HepG2 (cell line): ENCODE measurements around the gene MXRA7. TPM values are rescaled to one million over a fixed set of nuclear protein-coding genes. Genes with fewer than 3 reads are reported as not detected.
A peak's percentile ranks its signal among the peaks of the same experiment; 100 is the strongest.

ENCODE experiments used
- AFF4 ChIP-seq: sonication (generic); formaldehyde crosslinking; IDR thresholded peaks from 2 replicates; pipeline ENCODE4 v1.4.0; 2020; ENCODE audit warnings: missing genetic modification reagents
- BCL6 ChIP-seq: IDR thresholded peaks from 2 replicates; pipeline ENCODE4 v1.6.1; 2016; ENCODE audit warnings: missing genetic modification reagents, missing compliant biosample characterization
- BHLHE40 ChIP-seq: IDR thresholded peaks from 2 replicates; pipeline ENCODE4 v1.6.1; 2011; ENCODE audit warnings: low read length, improper control_type of control experiment
- FUBP1 ChIP-seq: sonication (generic); formaldehyde crosslinking; IDR thresholded peaks from 2 replicates; pipeline ENCODE4 v1.5.1; 2020; ENCODE audit warnings: missing genetic modification reagents, mild to moderate bottlenecking, borderline replicate concordance
- HNRNPH1 ChIP-seq: fragments of 200-400 bp; formaldehyde crosslinking; optimal IDR thresholded peaks from 2 replicates; pipeline ENCODE3; 2017; ENCODE audit warnings: mild to moderate bottlenecking, low read depth, low read length
- NFIC ChIP-seq: IDR thresholded peaks from 2 replicates; pipeline ENCODE4 v1.6.1; 2012; ENCODE audit warnings: mild to moderate bottlenecking, low read length, inconsistent platforms
- TEAD2 ChIP-seq: sonication (generic); formaldehyde crosslinking; IDR thresholded peaks from 2 replicates; pipeline ENCODE4 v1.9.0; 2021; ENCODE audit warnings: missing genetic modification reagents
- TIGD3 ChIP-seq: sonication (generic); formaldehyde crosslinking; IDR thresholded peaks from 2 replicates; pipeline ENCODE4 v1.5.1; 2020; ENCODE audit warnings: mild to moderate bottlenecking, missing genetic modification reagents, borderline replicate concordance
- ZNF180 ChIP-seq: sonication (generic); formaldehyde crosslinking; IDR thresholded peaks from 2 replicates; pipeline ENCODE4 v1.4.0; 2020; ENCODE audit warnings: low read depth, missing genetic modification reagents, borderline replicate concordance
- ZNF274 ChIP-seq: sonication (generic); formaldehyde crosslinking; IDR thresholded peaks from 2 replicates; pipeline ENCODE4 v1.5.1; 2020; ENCODE audit warnings: mild to moderate bottlenecking, missing genetic modification reagents
- ZNF484 ChIP-seq: sonication (generic); formaldehyde crosslinking; IDR thresholded peaks from 2 replicates; pipeline ENCODE4 v1.5.1; 2020; ENCODE audit warnings: mild to moderate bottlenecking, low read depth, missing genetic modification reagents, borderline replicate concordance
- ZNF644 ChIP-seq: IDR thresholded peaks from 2 replicates; pipeline ENCODE4 v1.6.1; 2016; ENCODE audit warnings: low read depth
- polyA plus RNA-seq, 8 experiments: library from polyadenylated mRNA; depleted of rRNA in 3 of 8; stranded (reverse) in 7 of 8; unstranded in 1 of 8; fragments of >200 nt; fragmentation: Illumina TruSeq in 4 of 8; extraction: Trizol in 4 of 8; gene quantifications; 2 replicates each; pipeline versions ENCODE4 v1.2.1 to v1.2.3, GENCODE V29; 2011 to 2016; ENCODE audit warnings: low read depth in 4 of 8, missing spikeins in 1 of 8, mixed read lengths in 1 of 8; ENCODE audit not compliant: insufficient read depth in 1 of 8
- total RNA-seq, 5 experiments: library from RNA; depleted of rRNA; stranded (reverse); fragments of >200 nt; fragmentation: Illumina TruSeq; extraction: Trizol; gene quantifications; 2 replicates each; pipeline ENCODE4 v1.2.3, GENCODE V29; 2016; ENCODE audit warnings: low read depth in 1 of 5
- TF ChIP-seq, protein P1 (sequence below): sonication (generic); formaldehyde crosslinking; IDR thresholded peaks from 2 replicates; pipeline ENCODE4 v1.5.1; 2020; ENCODE audit warnings: mild to moderate bottlenecking, missing genetic modification reagents, borderline replicate concordance
- TF ChIP-seq, protein P2 (sequence below): sonication (generic); formaldehyde crosslinking; IDR thresholded peaks from 2 replicates; pipeline ENCODE4 v1.5.0; 2020; ENCODE audit warnings: missing genetic modification reagents

MXRA7 gene
- total and polyA plus RNA-seq, 2 of the 13 experiments (the other 11 are each of a cell fraction or from before 2014, with no cell fraction given) = 44.8 to 112 TPM

DNA sequence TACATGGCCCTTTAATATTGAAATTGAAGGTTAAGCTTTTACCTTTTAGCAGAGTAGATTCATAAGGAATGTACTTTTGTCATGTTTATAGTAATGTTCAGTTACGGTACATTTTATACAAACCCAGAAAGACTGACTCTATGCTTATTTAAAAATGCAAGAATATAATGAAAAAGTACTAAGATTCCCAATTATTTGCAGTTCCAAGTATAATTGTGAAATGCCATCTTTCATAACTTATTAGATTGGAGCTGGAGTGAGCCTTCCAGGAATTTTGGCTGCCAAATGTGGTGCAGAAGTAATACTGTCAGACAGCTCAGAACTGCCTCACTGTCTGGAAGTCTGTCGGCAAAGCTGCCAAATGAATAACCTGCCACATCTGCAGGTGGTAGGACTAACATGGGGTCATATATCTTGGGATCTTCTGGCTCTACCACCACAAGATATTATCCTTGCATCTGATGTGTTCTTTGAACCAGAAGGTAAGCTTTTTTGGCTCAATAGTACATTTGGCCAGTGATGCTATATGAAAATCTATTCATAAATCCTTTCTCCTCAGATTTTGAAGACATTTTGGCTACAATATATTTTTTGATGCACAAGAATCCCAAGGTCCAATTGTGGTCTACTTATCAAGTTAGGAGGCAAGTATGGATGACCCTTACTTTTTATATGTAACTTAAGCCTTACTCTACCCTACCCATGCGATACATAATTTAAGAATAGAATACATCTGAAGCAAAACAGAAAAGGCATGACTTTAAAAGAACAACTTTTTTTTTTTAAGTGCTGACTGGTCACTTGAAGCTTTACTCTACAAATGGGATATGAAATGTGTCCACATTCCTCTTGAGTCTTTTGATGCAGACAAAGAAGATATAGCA is 22.2 kb upstream of the MXRA7 start (continued):
- TF ChIP-seq FUBP1 (CRISPR knock-in tag) (0 out of 2 replicates have a peak, but pooled peaks have one; percentile 32), ZNF644 (CRISPR knock-in tag) (no peak), BCL6 (CRISPR knock-in tag) (0 out of 2 replicates have a peak, but pooled peaks have one; percentile 18), HNRNPH1 (no peak), NFIC (peak; percentile 59; the same call in 1 of the 2 replicates), AFF4 (CRISPR knock-in tag) (no peak), TEAD2 (CRISPR knock-in tag) (no peak), ZNF180 (CRISPR knock-in tag) (no peak), ZNF274 (CRISPR knock-in tag) (no peak), TIGD3 (CRISPR knock-in tag) (no peak), ZNF484 (CRISPR knock-in tag) (no peak), BHLHE40 (no peak)
- TF ChIP-seq, protein P1, sequence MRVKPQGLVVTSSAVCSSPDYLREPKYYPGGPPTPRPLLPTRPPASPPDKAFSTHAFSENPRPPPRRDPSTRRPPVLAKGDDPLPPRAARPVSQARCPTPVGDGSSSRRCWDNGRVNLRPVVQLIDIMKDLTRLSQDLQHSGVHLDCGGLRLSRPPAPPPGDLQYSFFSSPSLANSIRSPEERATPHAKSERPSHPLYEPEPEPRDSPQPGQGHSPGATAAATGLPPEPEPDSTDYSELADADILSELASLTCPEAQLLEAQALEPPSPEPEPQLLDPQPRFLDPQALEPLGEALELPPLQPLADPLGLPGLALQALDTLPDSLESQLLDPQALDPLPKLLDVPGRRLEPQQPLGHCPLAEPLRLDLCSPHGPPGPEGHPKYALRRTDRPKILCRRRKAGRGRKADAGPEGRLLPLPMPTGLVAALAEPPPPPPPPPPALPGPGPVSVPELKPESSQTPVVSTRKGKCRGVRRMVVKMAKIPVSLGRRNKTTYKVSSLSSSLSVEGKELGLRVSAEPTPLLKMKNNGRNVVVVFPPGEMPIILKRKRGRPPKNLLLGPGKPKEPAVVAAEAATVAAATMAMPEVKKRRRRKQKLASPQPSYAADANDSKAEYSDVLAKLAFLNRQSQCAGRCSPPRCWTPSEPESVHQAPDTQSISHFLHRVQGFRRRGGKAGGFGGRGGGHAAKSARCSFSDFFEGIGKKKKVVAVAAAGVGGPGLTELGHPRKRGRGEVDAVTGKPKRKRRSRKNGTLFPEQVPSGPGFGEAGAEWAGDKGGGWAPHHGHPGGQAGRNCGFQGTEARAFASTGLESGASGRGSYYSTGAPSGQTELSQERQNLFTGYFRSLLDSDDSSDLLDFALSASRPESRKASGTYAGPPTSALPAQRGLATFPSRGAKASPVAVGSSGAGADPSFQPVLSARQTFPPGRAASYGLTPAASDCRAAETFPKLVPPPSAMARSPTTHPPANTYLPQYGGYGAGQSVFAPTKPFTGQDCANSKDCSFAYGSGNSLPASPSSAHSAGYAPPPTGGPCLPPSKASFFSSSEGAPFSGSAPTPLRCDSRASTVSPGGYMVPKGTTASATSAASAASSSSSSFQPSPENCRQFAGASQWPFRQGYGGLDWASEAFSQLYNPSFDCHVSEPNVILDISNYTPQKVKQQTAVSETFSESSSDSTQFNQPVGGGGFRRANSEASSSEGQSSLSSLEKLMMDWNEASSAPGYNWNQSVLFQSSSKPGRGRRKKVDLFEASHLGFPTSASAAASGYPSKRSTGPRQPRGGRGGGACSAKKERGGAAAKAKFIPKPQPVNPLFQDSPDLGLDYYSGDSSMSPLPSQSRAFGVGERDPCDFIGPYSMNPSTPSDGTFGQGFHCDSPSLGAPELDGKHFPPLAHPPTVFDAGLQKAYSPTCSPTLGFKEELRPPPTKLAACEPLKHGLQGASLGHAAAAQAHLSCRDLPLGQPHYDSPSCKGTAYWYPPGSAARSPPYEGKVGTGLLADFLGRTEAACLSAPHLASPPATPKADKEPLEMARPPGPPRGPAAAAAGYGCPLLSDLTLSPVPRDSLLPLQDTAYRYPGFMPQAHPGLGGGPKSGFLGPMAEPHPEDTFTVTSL (CRISPR knock-in tag) = no peak
- TF ChIP-seq, protein P2, sequence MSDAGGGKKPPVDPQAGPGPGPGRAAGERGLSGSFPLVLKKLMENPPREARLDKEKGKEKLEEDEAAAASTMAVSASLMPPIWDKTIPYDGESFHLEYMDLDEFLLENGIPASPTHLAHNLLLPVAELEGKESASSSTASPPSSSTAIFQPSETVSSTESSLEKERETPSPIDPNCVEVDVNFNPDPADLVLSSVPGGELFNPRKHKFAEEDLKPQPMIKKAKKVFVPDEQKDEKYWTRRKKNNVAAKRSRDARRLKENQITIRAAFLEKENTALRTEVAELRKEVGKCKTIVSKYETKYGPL (CRISPR knock-in tag) = no peak
